ENCODE data around the gene EGFLAM. TPM values are rescaled to one million over a fixed set of nuclear protein-coding genes. Genes with fewer than 3 reads are reported as not detected.
"Not testable (repeated sequence)": the region's sequence is repeated elsewhere in the genome, so short reads cannot be mapped to it uniquely, and the experiment has no call there.

Gene EGFLAM
- total and polyA plus RNA-seq, 3 donors from 2014 or later: 12.0 to 38.8 (median 15.2) TPM

GRCh38 chr5:38323645-38324295 is 65.4 kb downstream of the EGFLAM start:
- DNase-seq: no peak
- WGBS, 2 donors: 66 to 73% methylated on average over 9 of the region's 9 CpGs
- Histone ChIP-seq H3K27me3 (no peaks in the 10 kb centered on the region), H3K36me3 (ENCODE audit: low read depth, missing control alignments) (no peaks in the 10 kb centered on the region), H3K4me3 (no peak overlapping the region), H3K27ac (no peak overlapping the region), H3K9me3 (no peaks in the 10 kb centered on the region), H3K4me1 (no peaks in the 10 kb centered on the region)
- intact Hi-C loops (cut with DNase I; ENCODE audit: low total_unique reads): no loop called here
- TF ChIP-seq POLR2A (IDR thresholded peaks at IDR 0.05): no peak
- TF ChIP-seq CTCF (IDR thresholded peaks at IDR 0.05): no peak

DNA sequence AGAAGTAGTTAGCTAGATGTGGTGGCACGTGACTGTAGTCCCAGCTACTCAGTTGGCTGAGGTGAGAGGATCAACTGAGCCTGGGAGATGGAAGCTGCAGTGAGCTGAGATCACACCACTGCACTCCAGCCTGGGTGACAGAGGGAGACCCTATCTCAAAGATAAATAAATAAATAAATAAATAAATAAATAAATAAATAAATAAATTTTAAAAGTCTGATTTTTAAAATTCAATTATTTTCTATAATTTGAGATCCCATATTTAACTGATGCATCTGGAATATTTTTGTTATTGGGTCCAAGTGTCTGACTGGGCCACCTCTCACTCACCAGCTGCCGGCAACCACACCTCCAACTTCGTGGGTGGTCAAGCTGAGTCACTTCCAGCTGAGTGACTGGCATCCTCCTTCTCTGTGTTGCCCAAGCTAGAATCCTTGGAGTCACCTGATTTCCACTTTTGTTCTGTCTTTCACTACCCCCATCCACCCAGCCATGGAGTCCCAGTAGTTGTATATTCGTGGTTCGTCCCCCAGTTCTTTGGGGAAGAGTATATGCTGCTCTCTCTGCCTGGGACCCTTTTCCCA is 70.9 kb downstream of the EGFLAM start:
- H3K36me3 ChIP-seq (ENCODE audit: low read depth, missing control alignments): no peaks in the 10 kb centered on the region
- H3K4me1 ChIP-seq: no peaks in the 10 kb centered on the region
- no peak overlapping the region for H3K4me3 ChIP-seq
- H3K27ac ChIP-seq: no peak overlapping the region
- DNase-seq: no peak
- no peaks in the 10 kb centered on the region for H3K9me3 ChIP-seq
- no peaks in the 10 kb centered on the region for H3K27me3 ChIP-seq
- intact Hi-C loops (cut with DNase I; ENCODE audit: low total_unique reads): no loop called here
- TF ChIP-seq CTCF (IDR thresholded peaks at IDR 0.05) (no peak), POLR2A (IDR thresholded peaks at IDR 0.05) (no peak)
- WGBS, 2 donors: 91 to 93% methylated on average over 5 of the region's 5 CpGs

- Histone ChIP-seq H3K4me1 (no peaks in the 10 kb centered on the region), H3K9me3 (no peaks in the 10 kb centered on the region), H3K4me3 (no peak overlapping the region), H3K27ac (no peak overlapping the region), H3K27me3 (no peaks in the 10 kb centered on the region), H3K36me3 (ENCODE audit: low read depth, missing control alignments) (no peaks in the 10 kb centered on the region)
- intact Hi-C loops (cut with DNase I; ENCODE audit: low total_unique reads): no loop called here
- TF ChIP-seq CTCF (IDR thresholded peaks at IDR 0.05): no peak
- no peak for TF ChIP-seq POLR2A (IDR thresholded peaks at IDR 0.05)
- WGBS, 2 donors: 92 to 96% methylated on average over 4 of the region's 4 CpGs
- DNase-seq: no peak
These were observed 71.8 kb downstream of the EGFLAM start for GRCh38 chr5:38330207-38330606.

GRCh38 chr5:38331831-38332230 is 73.5 kb downstream of the EGFLAM start:
- H3K36me3 ChIP-seq (ENCODE audit: low read depth, missing control alignments): no peaks in the 10 kb centered on the region
- DNase-seq: no peak
- no peak overlapping the region for H3K27ac ChIP-seq
- no peaks in the 10 kb centered on the region for H3K27me3 ChIP-seq
- no peaks in the 10 kb centered on the region for H3K9me3 ChIP-seq
- H3K4me3 ChIP-seq: no peak overlapping the region
- 79 to 94% methylated on average over 3 of the region's 3 CpGs for WGBS, 2 donors
- H3K4me1 ChIP-seq: no peaks in the 10 kb centered on the region
- intact Hi-C loops (cut with DNase I; ENCODE audit: low total_unique reads): no loop called here
- TF ChIP-seq POLR2A (IDR thresholded peaks at IDR 0.05) (no peak), CTCF (IDR thresholded peaks at IDR 0.05) (no peak)

- H3K27ac ChIP-seq; intact Hi-C loops (cut with DNase I; ENCODE audit: low total_unique reads); H3K4me1 ChIP-seq; H3K4me3 ChIP-seq; H3K9me3 ChIP-seq; H3K36me3 ChIP-seq (ENCODE audit: low read depth, missing control alignments); DNase-seq; H3K27me3 ChIP-seq: not testable (repeated sequence)
- 90 to 98% methylated on average over 4 of the region's 4 CpGs for WGBS, 2 donors
These were observed 74.8 kb downstream of the EGFLAM start for GRCh38 chr5:38333181-38333580.

All from testis (tissue), 3 donors.